Ishikawa (cell line): ENCODE data around the gene ZC3H12C.

Experiments
- CREB1 ChIP-seq: IDR thresholded peaks from 2 replicates; pipeline ENCODE4 v1.6.1; 2012; ENCODE audit warnings: low read depth
- EGR1 ChIP-seq: IDR thresholded peaks from 2 replicates; pipeline ENCODE4 v1.6.1; 2012
- EP300 ChIP-seq: IDR thresholded peaks from 2 replicates; pipeline ENCODE4 v1.6.1; 2012; ENCODE audit warnings: borderline replicate concordance
- FOXM1 ChIP-seq: IDR thresholded peaks from 2 replicates; pipeline ENCODE4 v1.6.1; 2012; ENCODE audit warnings: low read depth, borderline replicate concordance
- NFIC ChIP-seq: IDR thresholded peaks from 2 replicates; pipeline ENCODE4 v1.6.1; 2012
- RAD21 ChIP-seq: IDR thresholded peaks from 2 replicates; pipeline ENCODE4 v1.6.1; 2012; ENCODE audit warnings: low read depth
- TAF1 ChIP-seq: IDR thresholded peaks from 2 replicates; pipeline ENCODE4 v1.6.1; 2012; ENCODE audit warnings: low read depth, mild to moderate bottlenecking
- YY1 ChIP-seq: IDR thresholded peaks from 2 replicates; pipeline ENCODE4 v1.6.1; 2012; ENCODE audit warnings: low read depth
- TF ChIP-seq, protein P1 (sequence below): IDR thresholded peaks from 2 replicates; pipeline ENCODE4 v1.6.1; 2012
- TF ChIP-seq, protein P2 (sequence below): IDR thresholded peaks from 2 replicates; pipeline ENCODE4 v1.6.1; 2012; ENCODE audit warnings: low read depth, mild to moderate bottlenecking
- TF ChIP-seq, protein P3 (sequence below): IDR thresholded peaks from 2 replicates; pipeline ENCODE4 v1.6.1; 2012

GRCh38 chr11:110059706-110060463, 33.3 kb upstream of the ZC3H12C start:
- TF ChIP-seq, protein P1, sequence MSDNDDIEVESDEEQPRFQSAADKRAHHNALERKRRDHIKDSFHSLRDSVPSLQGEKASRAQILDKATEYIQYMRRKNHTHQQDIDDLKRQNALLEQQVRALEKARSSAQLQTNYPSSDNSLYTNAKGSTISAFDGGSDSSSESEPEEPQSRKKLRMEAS: no peak
- TF ChIP-seq EGR1 (no peak), NFIC (0 out of 2 replicates have a peak, but pooled peaks have one; percentile 16), EP300 (no peak), RAD21 (no peak), CREB1 (no peak), TAF1 (no peak), FOXM1 (no peak), YY1 (no peak)
- TF ChIP-seq, protein P2, sequence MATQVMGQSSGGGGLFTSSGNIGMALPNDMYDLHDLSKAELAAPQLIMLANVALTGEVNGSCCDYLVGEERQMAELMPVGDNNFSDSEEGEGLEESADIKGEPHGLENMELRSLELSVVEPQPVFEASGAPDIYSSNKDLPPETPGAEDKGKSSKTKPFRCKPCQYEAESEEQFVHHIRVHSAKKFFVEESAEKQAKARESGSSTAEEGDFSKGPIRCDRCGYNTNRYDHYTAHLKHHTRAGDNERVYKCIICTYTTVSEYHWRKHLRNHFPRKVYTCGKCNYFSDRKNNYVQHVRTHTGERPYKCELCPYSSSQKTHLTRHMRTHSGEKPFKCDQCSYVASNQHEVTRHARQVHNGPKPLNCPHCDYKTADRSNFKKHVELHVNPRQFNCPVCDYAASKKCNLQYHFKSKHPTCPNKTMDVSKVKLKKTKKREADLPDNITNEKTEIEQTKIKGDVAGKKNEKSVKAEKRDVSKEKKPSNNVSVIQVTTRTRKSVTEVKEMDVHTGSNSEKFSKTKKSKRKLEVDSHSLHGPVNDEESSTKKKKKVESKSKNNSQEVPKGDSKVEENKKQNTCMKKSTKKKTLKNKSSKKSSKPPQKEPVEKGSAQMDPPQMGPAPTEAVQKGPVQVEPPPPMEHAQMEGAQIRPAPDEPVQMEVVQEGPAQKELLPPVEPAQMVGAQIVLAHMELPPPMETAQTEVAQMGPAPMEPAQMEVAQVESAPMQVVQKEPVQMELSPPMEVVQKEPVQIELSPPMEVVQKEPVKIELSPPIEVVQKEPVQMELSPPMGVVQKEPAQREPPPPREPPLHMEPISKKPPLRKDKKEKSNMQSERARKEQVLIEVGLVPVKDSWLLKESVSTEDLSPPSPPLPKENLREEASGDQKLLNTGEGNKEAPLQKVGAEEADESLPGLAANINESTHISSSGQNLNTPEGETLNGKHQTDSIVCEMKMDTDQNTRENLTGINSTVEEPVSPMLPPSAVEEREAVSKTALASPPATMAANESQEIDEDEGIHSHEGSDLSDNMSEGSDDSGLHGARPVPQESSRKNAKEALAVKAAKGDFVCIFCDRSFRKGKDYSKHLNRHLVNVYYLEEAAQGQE: no peak
- TF ChIP-seq, protein P3, sequence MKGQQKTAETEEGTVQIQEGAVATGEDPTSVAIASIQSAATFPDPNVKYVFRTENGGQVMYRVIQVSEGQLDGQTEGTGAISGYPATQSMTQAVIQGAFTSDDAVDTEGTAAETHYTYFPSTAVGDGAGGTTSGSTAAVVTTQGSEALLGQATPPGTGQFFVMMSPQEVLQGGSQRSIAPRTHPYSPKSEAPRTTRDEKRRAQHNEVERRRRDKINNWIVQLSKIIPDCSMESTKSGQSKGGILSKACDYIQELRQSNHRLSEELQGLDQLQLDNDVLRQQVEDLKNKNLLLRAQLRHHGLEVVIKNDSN: no peak
